Heart left ventricle (tissue), 13 donors: ENCODE measurements around the gene SULF2.

Source experiments
- POLR2A ChIP-seq, 2 donors: fragments of 450-650 bp; IDR thresholded peaks; one replicate each; pipeline ENCODE4 v1.6.1; 2017; ENCODE audit warnings: antibody characterized with exemption in 2 of 2, mild to moderate bottlenecking in 2 of 2, moderate library complexity in 2 of 2
- TF ChIP-seq, protein P1 (sequence below), 12 donors: fragments of 200-600 bp; sonication (generic) in 4 of 12; IDR thresholded peaks; one replicate each; pipeline versions ENCODE4 v1.5.0 to v1.8.0; 2018 to 2022; ENCODE audit warnings: antibody characterized with exemption in 12 of 12, mild to moderate bottlenecking in 5 of 12
- donor health status: ischemic (EF 13 %, LVEDD 7.1; RV severe dilation, severe dysfunction).
- donor health status: DM: no; HTN: yes; CAD: no.
- donor health status: DM: no; HTN: no; CAD: no.
- donor health status: ischemic (EF 25% LVEDD 6.9; RV normal size, moderate dysfunction).
- donor health status: ischemic (EF 25% LVEDD 5.7; RV mildly dilated, moderate dysfunction).
- donor health status: ischemic (EF 35%, LVEDD 5.7; RV mildly dilated, moderate dysfunction).
- donor health status: nonischemic (EF 11% LVEDD 7.7; RV severe dilation, severe dysfunction).
- donor health status: DM: yes; HTN: yes; CAD: no.
- donor health status: PGD.
- donor health status: ischemic (EF 29% LVEDD 5.4; RV normal size, mild dysfunction).
- donor health status: nonischemic (EF 23%, LVEDD 6.1; RV moderate dilation, normal function).

DNA sequence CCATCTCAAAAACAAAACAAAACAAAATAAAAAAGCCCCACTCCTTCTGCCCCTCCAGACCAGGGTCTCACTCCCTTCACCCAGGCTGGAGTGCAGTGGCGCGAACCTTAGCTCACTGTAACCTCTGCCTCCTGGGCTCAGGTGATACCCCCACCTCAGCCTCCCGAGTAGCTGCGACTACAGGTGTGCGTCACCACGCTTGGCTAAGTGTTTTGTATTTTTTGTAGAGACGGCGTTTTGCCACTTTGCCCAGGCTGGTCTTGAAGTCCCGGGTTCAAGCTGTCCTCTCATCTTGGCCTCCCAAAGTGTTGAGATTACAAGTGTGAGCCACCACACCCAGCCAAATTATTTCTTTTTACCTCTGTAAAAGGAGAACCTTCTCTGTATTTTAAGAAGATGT, 173.5 kb downstream of the SULF2 start:
- TF ChIP-seq, protein P1, sequence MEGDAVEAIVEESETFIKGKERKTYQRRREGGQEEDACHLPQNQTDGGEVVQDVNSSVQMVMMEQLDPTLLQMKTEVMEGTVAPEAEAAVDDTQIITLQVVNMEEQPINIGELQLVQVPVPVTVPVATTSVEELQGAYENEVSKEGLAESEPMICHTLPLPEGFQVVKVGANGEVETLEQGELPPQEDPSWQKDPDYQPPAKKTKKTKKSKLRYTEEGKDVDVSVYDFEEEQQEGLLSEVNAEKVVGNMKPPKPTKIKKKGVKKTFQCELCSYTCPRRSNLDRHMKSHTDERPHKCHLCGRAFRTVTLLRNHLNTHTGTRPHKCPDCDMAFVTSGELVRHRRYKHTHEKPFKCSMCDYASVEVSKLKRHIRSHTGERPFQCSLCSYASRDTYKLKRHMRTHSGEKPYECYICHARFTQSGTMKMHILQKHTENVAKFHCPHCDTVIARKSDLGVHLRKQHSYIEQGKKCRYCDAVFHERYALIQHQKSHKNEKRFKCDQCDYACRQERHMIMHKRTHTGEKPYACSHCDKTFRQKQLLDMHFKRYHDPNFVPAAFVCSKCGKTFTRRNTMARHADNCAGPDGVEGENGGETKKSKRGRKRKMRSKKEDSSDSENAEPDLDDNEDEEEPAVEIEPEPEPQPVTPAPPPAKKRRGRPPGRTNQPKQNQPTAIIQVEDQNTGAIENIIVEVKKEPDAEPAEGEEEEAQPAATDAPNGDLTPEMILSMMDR (IDR thresholded peaks at IDR 0.05), result no peak
- TF ChIP-seq POLR2A (IDR thresholded peaks at IDR 0.05), result no peak
